Right lobe of liver (tissue), 6 donors: ENCODE measurements around the gene PRDM2. TPM values are rescaled to one million over a fixed set of nuclear protein-coding genes. Genes with fewer than 3 reads are reported as not detected.
"Not testable (repeated sequence)": the region's sequence is repeated elsewhere in the genome, so short reads cannot be mapped to it uniquely, and the experiment has no call there.

Experiments
- ATAC-seq, 4 donors: fragments of 200-7000 bp; cut with Tn5 transposase; one replicate each; pipeline ENCODE4 v1.9.1; 2020; ENCODE audit warnings: mild to moderate bottlenecking in 4 of 4, moderate library complexity in 4 of 4
- DNase-seq, 3 donors: peaks; one replicate each; pipeline ENCODE4 v3.0.0-alpha.2; 2020
- H3K27ac ChIP-seq, 3 donors: fragments of 200-600 bp; one replicate each; pipeline ENCODE4 v1.8.0; 2022
- H3K27me3 ChIP-seq, 2 donors: fragments of 200-600 bp; one replicate each; pipeline ENCODE4 v1.8.0; 2022
- H3K36me3 ChIP-seq, 4 donors: fragments of 200-600 bp; sonication (generic) in 1 of 4; one replicate each; pipeline versions ENCODE4 v1.5.1 to v1.8.0; 2017 to 2022; ENCODE audit warnings: control low read depth in 1 of 4
- H3K4me1 ChIP-seq, 4 donors: fragments of 200-600 bp; sonication (generic) in 1 of 4; one replicate each; pipeline versions ENCODE4 v1.5.1 to v1.8.0; 2017 to 2022; ENCODE audit warnings: control low read depth in 1 of 4
- H3K4me3 ChIP-seq, 3 donors: fragments of 200-600 bp; one replicate each; pipeline ENCODE4 v1.8.0; 2022
- H3K9me3 ChIP-seq, 4 donors: fragments of 200-600 bp; sonication (generic) in 1 of 4; one replicate each; pipeline versions ENCODE4 v1.5.1 to v1.8.0; 2017 to 2022; ENCODE audit warnings: control low read depth in 1 of 4
- POLR2A ChIP-seq: fragments of 450-650 bp; IDR thresholded peaks from one replicate; pipeline ENCODE4 v1.6.1; 2017; ENCODE audit warnings: antibody characterized with exemption, mild to moderate bottlenecking
- WGBS: methylation state at CpG from one replicate; pipeline ENCODE4 v1.1.6; 2018; ENCODE audit warnings: low coverage, low lambda C conversion rate; ENCODE audit not compliant: insufficient coverage; ENCODE audit errors: missing lambda C conversion rate; 5-methylcytosine and 5-hydroxymethylcytosine counted together
- intact Hi-C, 2 donors: fragments of 100-400 bp; cut with DNase I; formaldehyde crosslinking; loops; one replicate each; pipeline versions ENCODE4 v1.11.2 to v1.14.1; 2022
- total RNA-seq, 6 experiments: library from RNA; depleted of rRNA in 2 of 6; stranded (reverse); fragments of >200 nt in 2 of 6; fragmentation: NEBNext Ultra II Directional in 3 of 6; extraction: Animal tissue kit (Norgen Biotek cat#: 25700) in 3 of 6; gene quantifications; one replicate each; pipeline versions ENCODE4 v1.1.0 to v1.2.4, GENCODE V29; 2016 to 2023
- TF ChIP-seq, protein P1 (sequence below), 4 donors: fragments of 200-600 bp in 3 of 4; fragments of 450-650 bp in 1 of 4; IDR thresholded peaks; one replicate each; pipeline versions ENCODE4 v1.5.1 to v1.8.0; 2016 to 2022; ENCODE audit warnings: antibody characterized with exemption in 4 of 4, mild to moderate bottlenecking in 2 of 4
- donor health status: DM: no; HTN: yes; CAD: no.
- donor health status: DM: no; HTN: no; CAD: no.
- donor health status: DM: no; HTN: no; CAD: no.
- donor health status: DM: no; HTN: yes; CAD: no.
- donor health status: DM: no; HTN: yes; CAD: no.

PRDM2 gene
- total RNA-seq, 6 experiments from 2014 or later = 7.4 to 16.9 (median 12.5) TPM

DNA sequence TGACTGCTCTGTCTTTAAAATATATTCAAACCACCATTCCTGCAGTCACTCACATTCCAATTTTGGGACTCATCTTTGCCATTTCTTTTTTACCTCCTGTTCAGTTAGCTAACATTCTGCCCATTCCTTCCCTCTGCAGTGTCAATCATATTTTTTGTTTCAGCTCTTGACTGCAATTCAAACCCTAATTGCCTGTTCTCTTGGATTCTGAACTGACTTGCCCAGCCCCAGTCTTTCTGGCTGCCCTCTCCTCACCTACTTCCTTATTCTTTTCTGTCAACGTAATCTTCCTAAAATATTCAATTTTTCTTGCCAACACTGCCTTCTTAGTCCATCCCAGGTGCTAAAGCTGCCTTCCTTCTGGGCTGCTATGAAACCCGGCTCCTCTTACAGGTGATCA lies 6.1 kb downstream of the PRDM2 start:
- H3K9me3 ChIP-seq = no peaks in the 10 kb centered on the region
- no peak overlapping the region for H3K4me3 ChIP-seq
- TF ChIP-seq, protein P1, sequence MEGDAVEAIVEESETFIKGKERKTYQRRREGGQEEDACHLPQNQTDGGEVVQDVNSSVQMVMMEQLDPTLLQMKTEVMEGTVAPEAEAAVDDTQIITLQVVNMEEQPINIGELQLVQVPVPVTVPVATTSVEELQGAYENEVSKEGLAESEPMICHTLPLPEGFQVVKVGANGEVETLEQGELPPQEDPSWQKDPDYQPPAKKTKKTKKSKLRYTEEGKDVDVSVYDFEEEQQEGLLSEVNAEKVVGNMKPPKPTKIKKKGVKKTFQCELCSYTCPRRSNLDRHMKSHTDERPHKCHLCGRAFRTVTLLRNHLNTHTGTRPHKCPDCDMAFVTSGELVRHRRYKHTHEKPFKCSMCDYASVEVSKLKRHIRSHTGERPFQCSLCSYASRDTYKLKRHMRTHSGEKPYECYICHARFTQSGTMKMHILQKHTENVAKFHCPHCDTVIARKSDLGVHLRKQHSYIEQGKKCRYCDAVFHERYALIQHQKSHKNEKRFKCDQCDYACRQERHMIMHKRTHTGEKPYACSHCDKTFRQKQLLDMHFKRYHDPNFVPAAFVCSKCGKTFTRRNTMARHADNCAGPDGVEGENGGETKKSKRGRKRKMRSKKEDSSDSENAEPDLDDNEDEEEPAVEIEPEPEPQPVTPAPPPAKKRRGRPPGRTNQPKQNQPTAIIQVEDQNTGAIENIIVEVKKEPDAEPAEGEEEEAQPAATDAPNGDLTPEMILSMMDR (IDR thresholded peaks at IDR 0.05) = no peak
- TF ChIP-seq POLR2A = no peak
- DNase-seq (no peak), ATAC-seq (no peak)
- H3K27ac ChIP-seq = no peak overlapping the region
- WGBS = 63% methylated on average over 2 of the region's 2 CpGs
- no peaks in the 10 kb centered on the region for H3K4me1 ChIP-seq
- intact Hi-C loops = no loop called here
- H3K36me3 ChIP-seq = no peaks in the 10 kb centered on the region
- H3K27me3 ChIP-seq = no peaks in the 10 kb centered on the region

DNA sequence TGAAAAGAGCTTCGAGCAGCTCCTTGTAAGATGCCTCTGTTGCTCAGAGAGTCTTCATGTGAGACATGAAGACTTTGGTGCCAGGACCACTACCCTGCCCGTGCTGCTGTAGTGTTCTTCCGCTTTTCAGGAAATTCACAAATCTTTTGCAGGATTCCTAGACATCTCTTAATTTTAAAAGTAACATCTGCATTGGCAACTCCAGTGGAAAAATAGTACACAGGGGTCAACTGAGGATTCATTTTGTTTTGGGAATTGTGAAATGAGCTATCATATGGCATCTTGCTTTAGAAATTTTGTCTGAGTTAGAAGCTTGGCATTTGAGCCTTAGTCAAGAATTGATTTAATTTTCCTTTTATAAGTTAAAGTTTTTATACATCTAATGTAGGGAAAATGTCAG lies 7.2 kb downstream of the PRDM2 start:
- TF ChIP-seq, protein P1 (IDR thresholded peaks at IDR 0.05) = no peak
- TF ChIP-seq POLR2A = no peak
- Histone ChIP-seq H3K27me3 (no peaks in the 10 kb centered on the region), H3K27ac (no peak overlapping the region), H3K4me3 (no peak overlapping the region), H3K9me3 (no peaks in the 10 kb centered on the region), H3K36me3 (no peaks in the 10 kb centered on the region), H3K4me1 (no peaks in the 10 kb centered on the region)
- DNase-seq = no peak
- ATAC-seq = no peak
- 78% methylated on average over 3 of the region's 3 CpGs for WGBS
- intact Hi-C loops = no loop called here

DNA sequence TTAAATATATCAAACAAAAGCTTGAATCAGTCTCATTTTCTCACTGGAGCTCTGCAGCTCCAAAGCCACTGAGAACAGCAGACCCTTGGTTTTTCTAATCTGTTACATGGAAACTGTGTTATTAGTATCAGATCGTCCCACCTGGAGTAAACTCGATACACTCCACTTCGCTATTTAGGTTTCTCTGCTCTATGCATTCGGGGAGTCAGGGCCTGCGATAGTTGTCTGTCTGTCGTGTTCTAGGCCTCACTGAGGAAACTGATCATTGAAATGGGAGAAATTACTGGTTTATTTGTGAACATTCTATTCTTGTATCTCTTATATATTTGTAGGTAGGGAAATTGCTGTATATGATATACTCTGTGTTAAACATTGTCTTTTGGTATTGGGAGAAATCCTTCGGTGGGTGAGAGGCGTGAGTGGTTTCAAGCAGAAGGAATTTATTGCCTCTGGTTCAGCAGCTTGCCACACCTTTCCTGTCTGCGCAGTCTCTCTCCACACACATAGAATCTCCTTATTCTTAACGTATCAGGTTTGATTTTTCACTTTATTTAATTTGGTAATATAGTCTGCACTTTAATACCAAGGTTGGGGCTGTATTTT lies 8.5 kb downstream of the PRDM2 start:
- TF ChIP-seq POLR2A = no peak
- TF ChIP-seq, protein P1 (IDR thresholded peaks at IDR 0.05) = no peak
- no peaks in the 10 kb centered on the region for H3K36me3 ChIP-seq
- no peaks in the 10 kb centered on the region for H3K27me3 ChIP-seq
- DNase-seq (no peak), ATAC-seq (no peak)
- WGBS = 83% methylated on average over 10 of the region's 10 CpGs
- H3K9me3 ChIP-seq = no peaks in the 10 kb centered on the region
- no peak overlapping the region for H3K4me3 ChIP-seq
- H3K27ac ChIP-seq = no peak overlapping the region
- no peaks in the 10 kb centered on the region for H3K4me1 ChIP-seq
- intact Hi-C loops = no loop called here

GRCh38 chr1:13710086-13710485 lies 10.1 kb downstream of the PRDM2 start:
- TF ChIP-seq POLR2A = no peak
- TF ChIP-seq, protein P1 (IDR thresholded peaks at IDR 0.05) = no peak
- intact Hi-C loops = no loop called here
- no peaks in the 10 kb centered on the region for H3K9me3 ChIP-seq
- H3K4me1 ChIP-seq = no peaks in the 10 kb centered on the region
- no peaks in the 10 kb centered on the region for H3K27me3 ChIP-seq
- 67% methylated on average over 2 of the region's 2 CpGs for WGBS
- no peaks in the 10 kb centered on the region for H3K36me3 ChIP-seq
- H3K27ac ChIP-seq = no peak overlapping the region
- DNase-seq = no peak
- no peak overlapping the region for H3K4me3 ChIP-seq
- ATAC-seq = no peak

GRCh38 chr1:13714851-13715250 lies 14.9 kb downstream of the PRDM2 start:
- TF ChIP-seq, protein P1 (IDR thresholded peaks at IDR 0.05) = no peak
- no peak for TF ChIP-seq POLR2A
- Histone ChIP-seq H3K9me3 (no peaks in the 10 kb centered on the region), H3K27ac (no peak overlapping the region), H3K4me3 (no peak overlapping the region), H3K27me3 (no peaks in the 10 kb centered on the region), H3K36me3 (no peaks in the 10 kb centered on the region), H3K4me1 (no peaks in the 10 kb centered on the region)
- 62% methylated on average over 3 of the region's 3 CpGs for WGBS
- ATAC-seq (no peak), DNase-seq (no peak)
- intact Hi-C loops = no loop called here

- DNase-seq, intact Hi-C loops: not testable (repeated sequence)
Observed at GRCh38 chr1:13715616-13716287, 15.8 kb downstream of the PRDM2 start.

More at GRCh38 chr1:13715616-13716287, 15.8 kb downstream of the PRDM2 start:
- not testable (repeated sequence) for H3K9me3 ChIP-seq, H3K4me1 ChIP-seq, H3K4me3 ChIP-seq, H3K27ac ChIP-seq, ATAC-seq, H3K36me3 ChIP-seq, H3K27me3 ChIP-seq
- 90% methylated on average over 7 of the region's 9 CpGs for WGBS
